ENCODE results near the gene ANKRD45.
"Not testable (repeated sequence)": the region's sequence is repeated elsewhere in the genome, so short reads cannot be mapped to it uniquely, and the experiment has no call there.

Gene ANKRD45

GRCh38 chr1:173568483-173568882, 101.2 kb downstream of the ANKRD45 start:
- no peak for DNase-seq

- DNase-seq, result not testable (repeated sequence)
These were observed 105.8 kb downstream of the ANKRD45 start for GRCh38 chr1:173563846-173564245.

- DNase-seq, result no peak
These were observed 106.8 kb downstream of the ANKRD45 start for GRCh38 chr1:173562813-173563212.

GRCh38 chr1:173561263-173561662, 108.4 kb downstream of the ANKRD45 start:
- no peak for DNase-seq

- no peak for DNase-seq
These were observed 109.3 kb downstream of the ANKRD45 start for GRCh38 chr1:173560285-173560880.

All from stimulated activated CD4-positive, alpha-beta T cell treated with anti-CD3 and anti-CD28 coated beads, Interleukin-2, amount 100 ng/mL, for 48 hours (primary cell).